Measurements from ENCODE around the gene NUPR2. TPM values are rescaled to one million over a fixed set of nuclear protein-coding genes. Genes with fewer than 3 reads are reported as not detected.
"Not testable (repeated sequence)": the region's sequence is repeated elsewhere in the genome, so short reads cannot be mapped to it uniquely, and the experiment has no call there.

NUPR2 gene
- total RNA-seq, 1 donor from 2014 or later: 1.0 TPM

GRCh38 chr7:56106108-56107073 is 9.8 kb downstream of the NUPR2 start, which contains the start of gene CHCHD2:
Gene CHCHD2, minus strand, starts transcription at chr7:56106476. Its CDS starts 63 bp downstream, at chr7:56106413.
- Histone ChIP-seq H3K4me1 (ENCODE audit: control insufficient read depth in 3 of 3, insufficient read depth in 3 of 3, low read length in 3 of 3) (peaks cover 10 to 15% (median 11%) of the 10 kb centered on the region in 3 donors), H3K9me3 (ENCODE audit: control insufficient read depth in 3 of 3, low read length in 3 of 3) (no peaks in the 10 kb centered on the region), H3K36me3 (ENCODE audit: control insufficient read depth in 3 of 3, insufficient read depth in 3 of 3, low read length in 3 of 3) (peaks cover 15 to 26% (median 21%) of the 10 kb centered on the region in 3 donors)

GRCh38 chr7:56105508-56105907 is 10.7 kb downstream of the NUPR2 start:
- Histone ChIP-seq H3K27ac (ENCODE audit: low read depth, low read length) (peak overlapping the region; percentile 96), H3K4me1 (ENCODE audit: control insufficient read depth in 3 of 3, insufficient read depth in 3 of 3, low read length in 3 of 3) (peaks cover 10 to 15% (median 11%) of the 10 kb centered on the region in 3 donors), H3K36me3 (ENCODE audit: control insufficient read depth in 3 of 3, insufficient read depth in 3 of 3, low read length in 3 of 3) (peaks cover 23 to 34% (median 30%) of the 10 kb centered on the region in 3 donors), H3K9ac (ENCODE audit: low read depth in 1 of 3, low read length in 3 of 3) (peak overlapping the region; percentile 95 to 98 (median 98)), H3K27me3 (ENCODE audit: control insufficient read depth in 3 of 3, insufficient read depth in 3 of 3, low read length in 3 of 3) (no peaks in the 10 kb centered on the region), H3K9me3 (ENCODE audit: control insufficient read depth in 3 of 3, low read length in 3 of 3) (no peaks in the 10 kb centered on the region), H3K4me3 (ENCODE audit: low read length in 3 of 3) (peak overlapping the region; percentile 82 to 99 (median 99))

More at GRCh38 chr7:56106108-56107073, 9.8 kb downstream of the NUPR2 start, which contains the start of gene CHCHD2:
- H3K27ac ChIP-seq (ENCODE audit: low read depth, low read length): peak within 1 kb of the TSS; percentile 96
- H3K27me3 ChIP-seq (ENCODE audit: control insufficient read depth in 3 of 3, insufficient read depth in 3 of 3, low read length in 3 of 3): no peaks in the 10 kb centered on the region
- H3K4me3 ChIP-seq (ENCODE audit: low read length in 3 of 3): peak within 1 kb of the TSS; percentile 82 to 99 (median 99)
- peak within 1 kb of the TSS; percentile 95 to 98 (median 98) for H3K9ac ChIP-seq (ENCODE audit: low read depth in 1 of 3, low read length in 3 of 3)

- not testable (repeated sequence) for H3K9me3 ChIP-seq (ENCODE audit: control insufficient read depth in 3 of 3, low read length in 3 of 3); H3K9ac ChIP-seq (ENCODE audit: low read depth in 1 of 3, low read length in 3 of 3); H3K27ac ChIP-seq (ENCODE audit: low read depth, low read length); H3K27me3 ChIP-seq (ENCODE audit: control insufficient read depth in 3 of 3, insufficient read depth in 3 of 3, low read length in 3 of 3); H3K4me3 ChIP-seq (ENCODE audit: low read length in 3 of 3)
- peaks cover 10 to 15% (median 11%) of the 10 kb centered on the region in 3 donors for H3K4me1 ChIP-seq (ENCODE audit: control insufficient read depth in 3 of 3, insufficient read depth in 3 of 3, low read length in 3 of 3)
- H3K36me3 ChIP-seq (ENCODE audit: control insufficient read depth in 3 of 3, insufficient read depth in 3 of 3, low read length in 3 of 3): peaks cover 28 to 44% (median 42%) of the 10 kb centered on the region in 3 donors
Measured at GRCh38 chr7:56104138-56104537, 12.1 kb downstream of the NUPR2 start.

- H3K4me1 ChIP-seq (ENCODE audit: control insufficient read depth in 3 of 3, insufficient read depth in 3 of 3, low read length in 3 of 3): peaks cover 0 to 5% (median 4%) of the 10 kb centered on the region in 3 donors
- H3K9me3 ChIP-seq (ENCODE audit: control insufficient read depth in 3 of 3, low read length in 3 of 3): no peaks in the 10 kb centered on the region
- H3K27ac ChIP-seq (ENCODE audit: low read depth, low read length): no peak overlapping the region
- no peak overlapping the region for H3K9ac ChIP-seq (ENCODE audit: low read depth in 1 of 3, low read length in 3 of 3)
- no peak overlapping the region for H3K4me3 ChIP-seq (ENCODE audit: low read length in 3 of 3)
- H3K36me3 ChIP-seq (ENCODE audit: control insufficient read depth in 3 of 3, insufficient read depth in 3 of 3, low read length in 3 of 3): peaks cover 28 to 44% (median 42%) of the 10 kb centered on the region in 3 donors
- H3K27me3 ChIP-seq (ENCODE audit: control insufficient read depth in 3 of 3, insufficient read depth in 3 of 3, low read length in 3 of 3): no peaks in the 10 kb centered on the region
Measured at GRCh38 chr7:56099653-56100052, 16.6 kb downstream of the NUPR2 start.

- H3K9me3 ChIP-seq (ENCODE audit: control insufficient read depth in 3 of 3, low read length in 3 of 3); H3K27me3 ChIP-seq (ENCODE audit: control insufficient read depth in 3 of 3, insufficient read depth in 3 of 3, low read length in 3 of 3); H3K27ac ChIP-seq (ENCODE audit: low read depth, low read length); H3K4me1 ChIP-seq (ENCODE audit: control insufficient read depth in 3 of 3, insufficient read depth in 3 of 3, low read length in 3 of 3); H3K4me3 ChIP-seq (ENCODE audit: low read length in 3 of 3); H3K9ac ChIP-seq (ENCODE audit: low read depth in 1 of 3, low read length in 3 of 3): not testable (repeated sequence)
- H3K36me3 ChIP-seq (ENCODE audit: control insufficient read depth in 3 of 3, insufficient read depth in 3 of 3, low read length in 3 of 3): peaks cover 25 to 36% (median 35%) of the 10 kb centered on the region in 3 donors
Measured at GRCh38 chr7:56098187-56099008, 17.8 kb downstream of the NUPR2 start.

GRCh38 chr7:56097700-56098099 is 18.5 kb downstream of the NUPR2 start:
- H3K36me3 ChIP-seq (ENCODE audit: control insufficient read depth in 3 of 3, insufficient read depth in 3 of 3, low read length in 3 of 3): peaks cover 21 to 31% (median 30%) of the 10 kb centered on the region in 3 donors
- peaks cover 5 to 9% (median 6%) of the 10 kb centered on the region in 3 donors for H3K4me1 ChIP-seq (ENCODE audit: control insufficient read depth in 3 of 3, insufficient read depth in 3 of 3, low read length in 3 of 3)
- H3K4me3 ChIP-seq (ENCODE audit: low read length in 3 of 3): no peak overlapping the region
- no peak overlapping the region for H3K27ac ChIP-seq (ENCODE audit: low read depth, low read length)
- no peak overlapping the region for H3K9ac ChIP-seq (ENCODE audit: low read depth in 1 of 3, low read length in 3 of 3)
- H3K9me3 ChIP-seq (ENCODE audit: control insufficient read depth in 3 of 3, low read length in 3 of 3): no peaks in the 10 kb centered on the region
- H3K27me3 ChIP-seq (ENCODE audit: control insufficient read depth in 3 of 3, insufficient read depth in 3 of 3, low read length in 3 of 3): no peaks in the 10 kb centered on the region

GRCh38 chr7:56092789-56093531 is 23.3 kb downstream of the NUPR2 start, which contains the start of gene PHKG1:
Gene PHKG1, minus strand, starts transcription at chr7:56092952. Its CDS starts 4,011 bp downstream, at chr7:56088941.
- Histone ChIP-seq H3K9ac (ENCODE audit: low read depth in 1 of 3, low read length in 3 of 3) (peak within 1 kb of the TSS; percentile 69 to 90 (median 90)), H3K4me3 (ENCODE audit: low read length in 3 of 3) (peak within 1 kb of the TSS; percentile 63 to 89 (median 83))

GRCh38 chr7:56092388-56092787 is 23.8 kb downstream of the NUPR2 start:
- Histone ChIP-seq H3K4me3 (ENCODE audit: low read length in 3 of 3) (peak overlapping the region; percentile 63 to 89 (median 83)), H3K36me3 (ENCODE audit: control insufficient read depth in 3 of 3, insufficient read depth in 3 of 3, low read length in 3 of 3) (peaks cover 15 to 27% (median 18%) of the 10 kb centered on the region in 3 donors), H3K9ac (ENCODE audit: low read depth in 1 of 3, low read length in 3 of 3) (peak overlapping the region; percentile 69 to 90 (median 90)), H3K4me1 (ENCODE audit: control insufficient read depth in 3 of 3, insufficient read depth in 3 of 3, low read length in 3 of 3) (peaks cover 32 to 52% (median 42%) of the 10 kb centered on the region in 3 donors), H3K27ac (ENCODE audit: low read depth, low read length) (peak overlapping the region; percentile 91)
- not testable (repeated sequence) for H3K27me3 ChIP-seq (ENCODE audit: control insufficient read depth in 3 of 3, insufficient read depth in 3 of 3, low read length in 3 of 3); H3K9me3 ChIP-seq (ENCODE audit: control insufficient read depth in 3 of 3, low read length in 3 of 3)

More at GRCh38 chr7:56092789-56093531, 23.3 kb downstream of the NUPR2 start, which contains the start of gene PHKG1:
- no peaks in the 10 kb centered on the region for H3K27me3 ChIP-seq (ENCODE audit: control insufficient read depth in 3 of 3, insufficient read depth in 3 of 3, low read length in 3 of 3)
- peak within 1 kb of the TSS; percentile 91 for H3K27ac ChIP-seq (ENCODE audit: low read depth, low read length)
- H3K4me1 ChIP-seq (ENCODE audit: control insufficient read depth in 3 of 3, insufficient read depth in 3 of 3, low read length in 3 of 3): peaks cover 29 to 47% (median 38%) of the 10 kb centered on the region in 3 donors
- no peaks in the 10 kb centered on the region for H3K9me3 ChIP-seq (ENCODE audit: control insufficient read depth in 3 of 3, low read length in 3 of 3)
- H3K36me3 ChIP-seq (ENCODE audit: control insufficient read depth in 3 of 3, insufficient read depth in 3 of 3, low read length in 3 of 3): peaks cover 10 to 21% (median 14%) of the 10 kb centered on the region in 3 donors

GRCh38 chr7:56091591-56091990 is 24.6 kb downstream of the NUPR2 start:
- Histone ChIP-seq H3K27me3 (ENCODE audit: control insufficient read depth in 3 of 3, insufficient read depth in 3 of 3, low read length in 3 of 3) (no peaks in the 10 kb centered on the region), H3K4me1 (ENCODE audit: control insufficient read depth in 3 of 3, insufficient read depth in 3 of 3, low read length in 3 of 3) (peaks cover 34 to 55% (median 44%) of the 10 kb centered on the region in 3 donors), H3K36me3 (ENCODE audit: control insufficient read depth in 3 of 3, insufficient read depth in 3 of 3, low read length in 3 of 3) (peaks cover 21 to 34% (median 24%) of the 10 kb centered on the region in 3 donors), H3K9ac (ENCODE audit: low read depth in 1 of 3, low read length in 3 of 3) (peak overlapping the region; percentile 69 to 90 (median 90)), H3K27ac (ENCODE audit: low read depth, low read length) (peak overlapping the region; percentile 91), H3K9me3 (ENCODE audit: control insufficient read depth in 3 of 3, low read length in 3 of 3) (no peaks in the 10 kb centered on the region), H3K4me3 (ENCODE audit: low read length in 3 of 3) (peak overlapping the region; percentile 63 to 89 (median 83))
